ENCODE results near the gene CDK18.
A peak's percentile ranks its signal among the peaks of the same experiment; 100 is the strongest.

Gene CDK18

GRCh38 chr1:205541161-205541886, 36.9 kb downstream of the CDK18 start:
- no peak for DNase-seq

GRCh38 chr1:205542367-205542766, 37.9 kb downstream of the CDK18 start:
- DNase-seq = no peak

DNA sequence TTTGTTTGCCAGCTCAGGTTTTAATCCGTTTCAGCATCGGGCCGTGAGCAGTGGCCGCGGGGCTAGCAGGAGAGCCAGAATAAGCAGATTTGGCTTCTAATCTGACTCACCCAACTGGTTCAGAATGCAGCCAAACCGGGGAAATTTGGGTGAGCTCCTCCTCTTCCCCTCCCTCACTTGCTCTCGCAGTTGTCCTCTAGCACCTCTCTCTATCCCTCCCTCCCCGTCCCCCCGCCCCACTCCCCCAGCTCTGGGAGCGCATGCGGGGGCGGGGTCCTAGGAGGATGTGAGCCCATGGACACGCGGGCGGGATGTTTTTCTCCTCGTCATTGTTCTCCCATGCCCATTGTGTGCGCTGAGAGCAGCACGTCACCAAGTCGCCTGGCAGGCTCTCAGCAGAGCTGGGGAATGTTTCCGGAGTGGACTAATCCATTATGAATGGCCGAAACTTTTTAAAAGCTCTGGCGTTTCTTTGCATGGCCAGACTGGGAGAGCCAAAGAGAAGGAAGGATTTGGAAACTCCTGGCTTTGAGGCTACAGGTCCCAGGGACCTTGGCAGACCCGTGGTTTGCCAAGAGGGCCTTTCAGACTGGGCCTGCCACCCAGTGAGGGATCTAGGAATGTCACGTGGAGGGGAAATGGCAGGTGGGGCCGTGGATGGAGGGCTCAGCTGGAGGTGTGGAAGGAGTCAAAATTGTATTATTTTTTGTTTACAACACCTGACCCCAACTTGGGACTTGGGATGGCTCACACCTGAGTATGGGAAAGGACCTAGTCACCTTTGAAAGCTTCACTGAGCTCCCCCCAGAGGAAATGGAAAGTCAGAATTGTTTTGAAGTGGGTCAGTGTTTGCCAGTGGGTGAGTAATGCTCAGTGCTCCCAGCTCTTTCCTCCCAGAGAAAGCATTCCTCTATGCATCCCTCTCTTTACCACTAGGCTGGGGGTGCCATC, 39.2 kb downstream of the CDK18 start:
- peak; percentile 14 to 40 for DNase-seq

- no peak for DNase-seq
These were observed 40.8 kb downstream of the CDK18 start for GRCh38 chr1:205545001-205545919.

- DNase-seq = no peak
These were observed 41.5 kb downstream of the CDK18 start for GRCh38 chr1:205545991-205546390.

DNA sequence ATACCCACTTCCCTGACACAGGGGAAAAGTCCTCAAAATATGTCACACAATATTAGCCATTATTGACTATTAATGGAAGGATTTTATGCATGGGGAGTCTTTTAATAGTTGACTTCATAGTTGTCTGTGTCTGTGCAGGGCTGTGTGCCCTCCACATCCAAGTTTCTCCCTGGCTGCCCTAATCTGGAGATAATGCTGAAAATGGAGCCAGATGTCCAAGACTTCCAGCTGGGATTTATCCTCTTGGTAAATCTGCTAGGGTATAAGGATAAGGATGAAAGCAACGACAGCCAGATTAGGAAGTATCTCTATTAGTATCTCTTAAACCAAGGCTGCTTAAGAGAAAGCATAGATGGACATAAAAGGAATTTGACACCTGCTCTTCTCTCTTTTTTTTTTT, 42.1 kb downstream of the CDK18 start:
- DNase-seq = no peak

DNA sequence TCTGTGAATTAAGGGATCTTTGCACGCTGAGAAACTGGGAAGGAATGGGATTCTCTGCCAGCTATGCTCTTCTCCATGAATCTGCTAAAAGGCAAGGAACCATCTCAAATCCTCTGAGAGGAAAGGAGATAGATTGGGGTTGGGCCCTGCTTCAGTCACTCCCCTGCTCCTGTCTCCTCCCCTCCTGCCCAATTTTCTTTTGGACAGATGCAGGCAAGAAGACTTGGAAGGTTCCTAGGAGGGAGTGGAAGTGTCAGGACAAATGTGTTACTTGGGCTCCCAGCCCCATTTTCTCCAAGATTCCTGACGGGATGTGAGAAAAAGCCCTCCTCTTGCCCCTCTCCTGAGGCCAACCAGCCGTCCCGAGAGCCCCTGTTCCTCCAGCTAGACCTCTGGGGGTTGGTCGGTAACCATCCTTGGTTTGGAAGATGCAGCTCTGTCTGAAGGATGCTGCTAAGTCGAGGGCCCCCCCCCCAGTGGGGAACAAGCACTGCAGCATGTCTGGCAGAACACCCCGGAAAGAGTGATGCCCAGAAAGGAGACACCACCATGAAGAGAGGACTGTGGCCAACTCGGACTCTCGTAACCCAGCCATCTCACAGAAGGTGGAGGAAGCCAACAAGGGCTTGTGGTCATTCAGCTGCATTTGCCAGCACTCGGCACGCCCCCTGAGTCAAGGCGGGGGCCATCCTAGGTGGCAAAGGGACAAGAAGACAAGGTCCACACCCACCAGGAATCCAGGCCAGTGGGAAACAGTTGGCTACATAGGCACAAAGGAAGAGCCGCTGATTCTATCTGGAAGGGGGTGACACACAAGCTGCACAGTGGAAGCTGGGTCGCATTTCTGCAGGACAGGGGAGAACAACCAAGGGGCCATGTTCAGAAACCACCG, 43.7 kb downstream of the CDK18 start:
- DNase-seq = no peak

DNA sequence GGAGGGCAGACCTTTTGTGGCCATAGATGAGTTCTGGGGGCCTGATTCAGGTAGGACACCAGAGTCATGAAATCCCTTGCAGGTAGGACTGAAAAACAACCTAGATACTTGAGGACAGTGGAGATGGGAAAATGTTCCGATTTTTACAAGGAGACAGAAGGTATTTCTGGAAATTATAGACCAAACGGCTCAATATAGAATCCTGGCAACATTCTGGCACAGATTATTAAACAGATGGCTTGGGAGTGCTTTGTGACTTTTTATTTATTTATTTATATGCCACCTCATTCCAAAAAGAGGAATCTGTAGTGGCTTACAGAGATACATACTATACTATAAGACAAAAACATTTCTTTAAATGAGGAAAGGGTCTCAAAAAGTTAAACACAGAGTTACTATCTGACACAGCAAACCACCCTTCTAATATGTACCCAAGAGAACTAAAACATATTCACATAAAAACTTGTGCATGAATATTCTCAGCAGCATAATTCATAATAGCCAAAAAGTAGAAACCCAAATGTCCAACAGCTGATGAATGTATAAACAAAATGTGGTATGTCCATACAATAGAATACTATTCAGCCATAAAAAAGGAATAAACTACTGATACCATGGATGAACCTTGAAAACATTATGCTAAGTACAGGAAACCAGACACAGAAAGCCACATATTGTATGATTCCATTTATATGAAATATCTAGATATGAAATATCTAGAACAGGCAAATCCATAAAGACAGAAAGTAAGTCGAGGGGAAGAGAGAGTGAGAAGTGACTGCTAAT, 49.8 kb downstream of the CDK18 start:
- DNase-seq = no peak

GRCh38 chr1:205561501-205562203, 57.2 kb downstream of the CDK18 start:
- DNase-seq = no peak

DNA sequence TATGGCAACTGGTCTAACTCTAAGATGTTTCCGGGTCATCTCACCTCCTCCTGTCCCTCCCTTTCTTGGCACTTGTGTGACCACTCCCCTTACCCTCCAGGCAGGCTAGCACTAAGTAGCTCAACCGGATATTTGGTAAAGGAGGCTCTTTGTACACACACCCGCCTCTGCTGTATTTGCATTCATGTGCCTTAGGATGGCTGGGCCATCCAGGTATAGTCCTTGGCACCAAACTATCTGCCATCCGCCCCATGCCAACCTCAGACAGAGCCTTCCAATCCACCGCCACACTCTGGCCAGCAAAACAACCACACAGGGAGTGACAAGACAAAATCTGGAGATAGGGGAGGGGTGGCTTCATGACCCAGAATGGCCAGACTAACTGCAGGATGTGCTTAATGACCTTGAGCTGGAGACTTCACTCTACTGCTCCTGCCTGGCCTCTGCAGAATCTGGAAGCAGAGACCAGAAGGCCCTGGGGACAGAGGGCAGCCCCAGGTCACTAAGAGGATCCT, 59.5 kb downstream of the CDK18 start:
- no peak for DNase-seq

GRCh38 chr1:205565799-205566198, 61.3 kb downstream of the CDK18 start:
- DNase-seq = no peak

DNA sequence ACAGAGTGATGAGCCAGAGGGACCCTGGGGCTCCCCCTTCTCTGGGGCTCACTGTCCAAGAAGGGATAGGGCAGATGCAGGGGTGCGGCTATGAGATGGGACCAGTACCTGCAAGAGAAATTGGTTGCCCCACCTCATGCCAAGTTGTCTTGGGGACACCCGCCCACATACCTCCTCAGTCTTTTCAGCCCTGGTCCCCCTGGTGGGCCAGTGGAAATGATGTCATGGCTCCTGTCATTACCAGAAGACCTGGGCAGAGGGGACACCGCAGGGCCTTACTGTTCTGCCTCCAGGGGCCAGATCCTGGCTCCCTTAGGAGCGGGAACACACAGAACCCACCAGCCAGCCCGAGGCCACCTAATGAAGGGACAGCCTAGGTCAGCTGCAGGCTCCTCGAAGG, 63.2 kb downstream of the CDK18 start:
- DNase-seq = no peak

DNA sequence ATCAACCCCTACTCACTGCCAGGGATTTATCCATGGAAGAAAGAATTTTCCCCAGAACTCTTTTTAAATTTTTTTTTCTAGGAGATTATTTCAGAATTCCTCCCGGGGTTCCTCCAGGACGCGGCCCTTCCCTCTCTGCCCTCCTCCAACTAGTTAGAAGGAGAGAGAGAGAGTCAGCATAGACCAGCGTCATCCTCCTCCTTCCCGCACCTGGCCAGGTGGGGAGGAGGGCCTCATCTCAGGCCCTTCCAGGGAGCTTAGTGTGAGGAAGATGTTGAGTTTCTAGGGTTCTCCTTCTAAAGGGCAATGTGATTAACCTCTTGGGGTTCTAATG, 63.6 kb downstream of the CDK18 start:
- no peak for DNase-seq

- DNase-seq = no peak
These were observed 64.2 kb downstream of the CDK18 start for GRCh38 chr1:205568469-205569361.

- DNase-seq = no peak
These were observed 65.1 kb downstream of the CDK18 start for GRCh38 chr1:205569411-205570172.

DNA sequence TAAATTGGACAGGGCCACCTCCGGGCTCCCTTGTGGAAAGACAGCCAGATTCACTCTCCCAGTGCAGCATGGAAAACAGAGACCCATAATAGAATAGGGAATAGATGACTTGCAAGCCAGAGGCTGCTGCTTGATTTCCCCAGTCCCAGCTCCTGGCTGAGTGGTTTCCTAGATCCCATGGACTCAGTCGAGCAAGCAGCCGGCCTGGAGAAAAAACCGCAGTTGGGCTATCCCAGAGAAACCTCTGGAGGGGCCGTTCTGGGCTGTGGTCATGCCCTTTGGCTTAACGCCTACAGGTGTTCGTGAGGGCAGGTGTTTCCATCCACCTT, 65.7 kb downstream of the CDK18 start:
- DNase-seq = no peak

- DNase-seq = no peak
These were observed 66.5 kb downstream of the CDK18 start for GRCh38 chr1:205570796-205571537.

- no peak for DNase-seq
These were observed 67.3 kb downstream of the CDK18 start for GRCh38 chr1:205571747-205572146.

Data from bone marrow (tissue), 2 donors.